HG03354 (cell line): ENCODE measurements around the gene KIF4A.
"Not testable (repeated sequence)": the region's sequence is repeated elsewhere in the genome, so short reads cannot be mapped to it uniquely, and the experiment has no call there.

Experiments
- ATAC-seq: cut with Tn5 transposase; IDR thresholded peaks from one replicate; pipeline ENCODE4 v1.9.1; 2021; ENCODE audit warnings: mild to moderate bottlenecking; ENCODE audit not compliant: unreplicated experiment, poor library complexity, severe bottlenecking

KIF4A gene

GRCh38 chrX:70360366-70360765 is 70.5 kb downstream of the KIF4A start:
- ATAC-seq = no peak

- not testable (repeated sequence) for ATAC-seq
Measured at GRCh38 chrX:70368731-70369130, 78.8 kb downstream of the KIF4A start.

DNA sequence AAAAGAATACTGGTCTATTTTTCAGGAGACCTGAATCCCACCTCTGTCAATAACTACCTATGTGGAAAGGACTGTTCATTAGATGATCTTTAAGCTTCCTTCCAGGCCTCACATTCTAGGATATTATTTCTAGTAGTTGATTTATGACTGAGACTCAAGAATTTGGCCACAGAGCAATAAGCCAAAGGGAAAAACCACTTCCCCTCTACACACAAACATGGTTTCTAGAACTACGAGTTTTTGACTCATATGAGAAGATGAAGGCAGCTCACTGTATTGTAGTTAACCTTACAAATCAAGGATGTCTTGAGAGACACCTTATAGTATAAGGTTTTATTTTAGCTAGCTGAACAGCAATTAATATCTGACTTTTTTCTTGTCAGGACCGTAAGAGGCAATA is 96.3 kb downstream of the KIF4A start:
- ATAC-seq = no peak

DNA sequence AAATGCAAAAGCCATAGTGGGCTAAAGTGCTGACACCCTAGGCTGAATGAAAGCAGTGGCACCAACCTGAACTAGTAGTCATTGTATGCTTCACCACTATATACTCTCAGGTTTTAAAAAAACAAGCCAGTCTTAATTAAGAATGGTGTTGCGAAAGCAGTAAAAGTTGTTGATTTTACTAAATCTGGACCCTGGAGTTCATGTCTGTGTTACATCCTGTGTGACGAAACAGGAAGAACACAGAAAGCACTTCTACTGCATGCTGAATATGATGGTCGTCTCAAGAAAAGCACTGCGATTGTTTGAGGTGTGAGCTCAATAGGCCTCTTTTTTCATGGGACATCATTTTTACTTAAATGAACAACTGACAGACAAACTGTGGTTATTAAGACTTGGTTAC is 109.0 kb downstream of the KIF4A start:
- ATAC-seq = no peak

DNA sequence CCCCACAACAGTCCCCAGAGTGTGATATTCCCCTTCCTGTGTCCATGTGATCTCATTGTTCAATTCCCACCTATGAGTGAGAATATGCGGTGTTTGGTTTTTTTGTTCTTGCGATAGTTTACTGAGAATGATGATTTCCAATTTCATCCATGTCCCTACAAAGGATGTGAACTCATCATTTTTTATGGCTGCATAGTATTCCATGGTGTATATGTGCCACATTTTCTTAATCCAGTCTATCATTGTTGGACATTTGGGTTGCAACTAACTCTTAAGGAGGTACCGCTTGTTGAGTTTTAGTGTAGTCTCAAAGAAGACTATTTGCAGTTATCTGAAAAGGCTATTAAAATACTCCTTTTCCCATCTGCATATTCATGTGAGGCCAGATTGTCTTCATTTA is 110.3 kb downstream of the KIF4A start:
- ATAC-seq = not testable (repeated sequence)

- ATAC-seq = no peak
Measured at GRCh38 chrX:70402721-70403120, 112.8 kb downstream of the KIF4A start.

GRCh38 chrX:70405003-70405402 is 115.1 kb downstream of the KIF4A start:
- ATAC-seq = no peak

DNA sequence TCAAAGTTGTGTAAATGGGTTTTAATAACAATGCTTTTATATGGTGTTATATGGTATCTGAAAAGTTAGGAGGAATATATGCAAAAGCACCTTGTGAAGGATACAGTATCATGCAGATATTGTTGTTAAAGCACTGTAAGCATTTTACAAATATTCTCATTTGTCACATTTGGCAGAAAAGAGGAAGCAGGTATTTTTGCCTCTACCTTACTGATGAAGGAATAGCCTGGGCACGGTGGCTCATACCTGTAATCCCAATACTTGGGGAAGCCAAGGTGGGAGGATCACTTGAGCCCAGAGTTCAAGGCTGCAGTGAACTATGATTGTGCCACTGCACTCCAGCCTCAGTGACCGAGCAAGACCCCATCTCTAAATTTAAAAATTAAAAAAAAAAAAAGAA is 121.0 kb downstream of the KIF4A start:
- ATAC-seq = no peak

DNA sequence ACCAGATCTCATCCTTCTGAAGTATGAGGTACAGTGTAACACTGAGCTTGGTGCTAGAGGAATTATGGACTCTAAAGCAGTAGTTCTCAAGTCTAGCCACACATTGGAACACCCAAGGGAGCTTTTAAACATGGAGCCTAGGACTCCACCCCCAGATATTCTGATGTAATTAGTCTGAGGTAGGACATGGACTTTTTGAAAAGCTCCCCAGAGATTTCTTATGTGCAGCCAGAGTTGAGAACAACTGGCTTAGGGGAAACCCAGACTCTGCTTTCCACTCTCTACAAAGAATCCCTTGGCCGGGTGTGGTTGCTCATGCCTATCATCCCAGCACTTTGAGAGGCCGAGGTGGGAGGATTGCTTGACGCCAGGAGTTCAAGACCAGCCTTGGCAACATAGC is 121.6 kb downstream of the KIF4A start:
- no peak for ATAC-seq

- no peak for ATAC-seq
Measured at GRCh38 chrX:70421618-70422017, 131.7 kb downstream of the KIF4A start.

DNA sequence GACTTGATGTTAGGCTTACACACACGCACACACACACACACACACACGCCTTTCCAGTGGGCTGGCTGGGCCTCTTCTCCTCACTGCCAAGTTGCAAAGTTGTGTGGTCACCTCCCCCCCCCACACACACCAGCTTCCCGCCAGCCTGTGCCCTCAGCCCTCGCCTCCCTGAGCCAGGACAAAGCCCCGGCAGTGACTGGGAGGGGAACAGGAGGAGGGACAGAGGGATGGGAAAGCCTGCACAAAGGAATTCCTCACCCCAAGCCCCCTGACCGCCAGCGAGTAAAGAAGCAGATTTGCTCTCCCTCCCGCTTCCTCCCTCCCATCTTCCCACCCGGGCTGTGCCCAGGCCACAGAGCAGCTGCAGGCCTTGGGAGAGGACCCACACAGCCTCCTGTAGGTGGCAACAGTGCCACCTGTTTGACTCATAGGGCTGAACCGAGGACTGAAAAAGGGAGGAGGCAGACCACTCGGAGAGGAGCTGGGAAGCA is 133.0 kb downstream of the KIF4A start, which contains the start of gene GDPD2:
Gene GDPD2 (plus strand): TSS at position 464 of the 491 bp plus-strand sequence. CDS start 1,671 bp downstream, outside the sequence.
- ATAC-seq = no peak

GRCh38 chrX:70423936-70424675 is 134.2 kb downstream of the KIF4A start:
- ATAC-seq = no peak

GRCh38 chrX:70424801-70425200 is 134.9 kb downstream of the KIF4A start:
- no peak for ATAC-seq

GRCh38 chrX:70426286-70427278 is 136.7 kb downstream of the KIF4A start:
- no peak for ATAC-seq

- no peak for ATAC-seq
Measured at GRCh38 chrX:70427365-70427764, 137.5 kb downstream of the KIF4A start.

GRCh38 chrX:70429759-70430158 is 139.9 kb downstream of the KIF4A start:
- ATAC-seq = no peak

- ATAC-seq = no peak
Measured at GRCh38 chrX:70432936-70433847, 143.3 kb downstream of the KIF4A start.

DNA sequence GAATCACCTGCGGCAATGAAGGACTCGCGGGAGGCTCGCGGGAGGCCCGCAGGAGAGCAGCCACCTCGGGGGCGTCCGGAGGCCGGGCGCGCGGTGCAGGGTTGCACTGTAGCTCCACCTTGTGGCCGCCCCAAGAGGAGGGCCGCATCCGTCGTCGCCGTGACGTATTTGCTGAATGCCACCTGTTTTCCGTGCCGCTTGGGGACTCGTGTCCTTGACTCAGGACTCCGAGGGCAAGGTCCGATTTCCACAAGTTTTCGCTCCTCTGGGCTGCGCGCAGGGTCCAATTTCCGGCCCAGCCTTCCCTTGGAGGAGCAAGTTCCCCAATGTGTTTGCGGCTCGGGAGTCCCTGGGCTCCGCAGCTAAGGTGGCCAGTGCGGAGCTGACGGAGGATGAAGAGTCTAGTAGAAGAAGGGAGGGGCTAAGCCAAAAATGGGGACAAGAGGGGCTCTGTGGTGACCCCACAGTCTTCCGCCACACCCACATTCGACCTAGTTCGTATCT is 144.0 kb downstream of the KIF4A start:
- peak; percentile 73 for ATAC-seq

DNA sequence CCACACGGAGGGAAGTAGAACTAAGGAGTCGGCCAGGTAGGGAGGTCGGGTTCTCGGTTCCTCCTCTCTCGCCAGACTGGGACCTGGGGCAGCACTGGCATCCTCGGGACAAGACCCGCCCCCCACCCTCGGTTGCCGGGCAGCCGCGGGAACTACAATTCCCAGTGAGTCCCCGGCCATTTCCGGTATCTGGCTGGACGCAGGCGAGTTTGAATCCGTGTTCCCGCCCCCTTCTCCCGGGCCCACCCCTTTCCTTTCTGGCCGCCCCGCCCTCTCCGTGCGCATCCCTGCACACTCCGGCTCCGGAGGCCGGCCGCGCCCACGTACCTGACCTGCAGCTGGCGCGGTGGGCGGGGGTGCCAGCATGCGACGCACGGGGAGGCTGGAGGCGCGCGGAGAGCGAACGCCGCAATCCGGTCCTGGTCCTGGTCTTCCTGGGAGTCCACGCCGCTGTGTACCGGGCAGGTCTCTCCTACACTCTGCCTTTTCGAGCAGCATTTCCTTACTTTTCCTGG is 144.5 kb downstream of the KIF4A start:
- ATAC-seq = peak; percentile 49
